NOMO-1 treated with DMSO at 0.1 percent for 48 hours (cell line): ENCODE measurements around the gene GCLC.
A peak's percentile ranks its signal among the peaks of the same experiment; 100 is the strongest.
"Not testable (repeated sequence)": the region's sequence is repeated elsewhere in the genome, so short reads cannot be mapped to it uniquely, and the experiment has no call there.

Experiments used
- DNase-seq: peaks from one replicate; lab custom pipeline; 2025; ENCODE audit not compliant: unreplicated experiment; lab: John Stamatoyannopoulos, UW

The GCLC gene

DNA sequence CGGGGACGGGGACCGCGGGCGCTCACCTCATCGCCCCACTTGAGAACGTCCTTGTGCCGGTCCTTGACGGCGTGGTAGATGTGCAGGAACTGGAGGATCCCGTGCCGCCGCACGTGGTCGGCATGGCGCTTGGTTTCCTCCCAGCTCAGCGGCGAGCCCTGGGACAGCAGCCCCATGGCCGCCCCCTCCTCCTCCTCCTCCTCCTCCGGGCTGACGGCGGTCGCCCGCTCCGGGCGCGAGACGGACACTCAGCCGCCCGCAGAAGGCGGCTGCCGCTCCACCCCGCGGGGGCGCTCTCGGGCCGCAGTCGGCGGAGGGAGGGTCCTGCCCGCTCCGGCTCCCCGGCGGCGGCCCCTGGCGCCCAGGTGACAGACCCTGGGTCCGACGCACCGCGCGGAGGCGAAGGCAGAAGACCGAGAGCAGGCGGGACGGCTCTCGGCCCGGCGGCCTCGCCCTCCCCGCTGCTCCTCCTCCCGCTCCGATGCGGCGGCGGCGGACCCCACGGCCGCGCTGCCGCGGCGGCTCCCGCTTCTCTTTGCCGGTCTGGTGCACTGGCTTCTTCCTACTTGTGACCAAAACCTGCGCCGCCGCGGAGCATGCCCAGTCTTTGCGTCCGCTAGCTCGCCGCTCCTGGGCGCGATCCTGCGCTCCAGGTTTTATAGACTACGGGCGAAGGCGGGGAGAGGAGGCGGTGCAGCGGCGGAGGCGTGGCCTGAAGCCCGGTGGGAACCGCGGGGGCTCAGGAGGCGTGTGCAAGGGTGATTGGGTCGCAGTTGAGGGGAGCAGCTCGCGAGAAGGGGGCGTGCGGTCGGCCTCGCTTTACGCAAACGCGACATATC, at the start of gene GCLC:
TSS of gene GCLC (minus strand) at position 632 of the 839 bp plus-strand sequence. CDS start at position 176, 456 bp downstream.
- DNase-seq, result peak; percentile 95

DNA sequence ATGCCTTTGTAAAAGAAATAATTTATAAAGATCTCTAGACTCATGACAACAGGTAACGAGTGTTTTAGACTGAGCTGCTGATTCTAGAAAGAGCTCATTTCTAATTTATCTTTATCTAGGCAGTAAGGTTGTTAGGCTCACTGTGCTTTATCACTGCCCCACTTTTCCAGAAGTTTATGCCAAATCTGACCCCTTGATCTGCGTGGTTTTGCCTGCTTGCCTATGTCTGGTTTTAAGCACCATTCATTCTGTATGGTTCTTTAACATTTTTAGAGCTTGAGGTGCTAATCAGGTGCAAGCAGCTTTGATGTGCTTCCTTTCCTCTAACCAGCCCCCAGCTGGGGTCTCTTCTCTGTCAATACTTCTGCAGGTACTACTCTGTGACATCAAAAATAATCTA, 49.7 kb upstream of the GCLC start:
- no peak for DNase-seq

GRCh38 chr6:53593001-53593488, 48.1 kb upstream of the GCLC start:
- peak; percentile 81 for DNase-seq

GRCh38 chr6:53591873-53592272, 47.0 kb upstream of the GCLC start:
- DNase-seq, result no peak

- DNase-seq, result no peak
These were observed 44.1 kb upstream of the GCLC start for GRCh38 chr6:53588816-53589509.

DNA sequence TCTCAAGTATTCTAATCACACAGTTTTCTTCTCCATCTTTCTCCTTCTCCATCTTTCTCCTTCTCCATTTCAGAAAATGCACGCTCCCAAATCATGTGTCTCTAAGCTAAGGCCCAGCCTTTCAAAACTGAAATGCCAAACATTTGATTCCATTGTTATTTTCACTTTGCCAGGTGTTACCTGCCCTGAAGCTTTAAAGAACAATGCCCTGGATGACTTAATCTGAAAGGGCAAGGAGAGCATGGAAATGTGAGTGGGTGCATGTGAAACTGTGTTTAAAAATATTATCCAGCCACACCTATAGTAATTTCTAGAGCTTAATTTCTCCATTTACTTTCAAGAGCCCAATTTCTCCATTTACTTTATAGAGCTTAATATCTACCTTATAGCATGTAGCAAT, 42.4 kb upstream of the GCLC start:
- DNase-seq, result no peak

GRCh38 chr6:53585208-53585900, 40.5 kb upstream of the GCLC start:
- DNase-seq, result peak; percentile 48

- peak; percentile 61 for DNase-seq
These were observed 39.8 kb upstream of the GCLC start for GRCh38 chr6:53584726-53585125.

DNA sequence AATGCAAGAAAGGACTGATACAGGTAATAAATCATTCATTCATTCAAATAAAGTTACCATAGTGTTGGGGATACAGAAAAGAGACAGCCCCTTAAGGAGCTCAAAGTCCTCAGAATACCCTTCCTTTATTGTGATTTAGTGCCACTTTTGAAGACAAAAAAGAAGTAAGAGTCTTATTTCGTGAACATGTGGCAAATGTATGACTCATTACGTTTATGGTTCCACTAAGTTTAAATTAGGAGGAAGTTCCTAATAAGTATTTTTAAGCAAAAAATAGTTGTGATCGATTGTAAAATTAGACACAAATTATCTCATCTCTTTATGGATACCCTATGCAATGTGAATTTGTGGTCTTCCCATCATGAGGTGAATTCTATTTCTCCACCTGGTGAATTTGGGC, 38.5 kb upstream of the GCLC start:
- peak; percentile 48 for DNase-seq

DNA sequence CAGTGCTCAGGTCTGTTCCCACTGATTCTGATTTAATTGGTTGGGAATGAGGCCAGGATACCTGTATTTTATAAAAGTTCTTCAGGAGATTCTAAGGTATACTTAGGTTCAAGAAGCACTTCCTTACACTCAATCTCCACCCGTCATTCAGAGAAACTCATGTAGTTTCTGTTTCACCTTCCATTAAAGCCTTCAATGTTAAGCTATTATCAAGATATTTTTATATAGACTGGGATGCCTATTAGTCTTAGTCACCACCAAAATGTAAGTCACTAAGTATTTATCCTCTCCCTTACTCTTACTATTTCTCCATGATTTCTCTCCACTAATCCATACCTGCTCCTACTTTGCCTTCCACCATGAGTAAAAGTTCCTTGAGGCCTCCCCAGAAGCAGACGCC, 38.1 kb upstream of the GCLC start:
- no peak for DNase-seq

DNA sequence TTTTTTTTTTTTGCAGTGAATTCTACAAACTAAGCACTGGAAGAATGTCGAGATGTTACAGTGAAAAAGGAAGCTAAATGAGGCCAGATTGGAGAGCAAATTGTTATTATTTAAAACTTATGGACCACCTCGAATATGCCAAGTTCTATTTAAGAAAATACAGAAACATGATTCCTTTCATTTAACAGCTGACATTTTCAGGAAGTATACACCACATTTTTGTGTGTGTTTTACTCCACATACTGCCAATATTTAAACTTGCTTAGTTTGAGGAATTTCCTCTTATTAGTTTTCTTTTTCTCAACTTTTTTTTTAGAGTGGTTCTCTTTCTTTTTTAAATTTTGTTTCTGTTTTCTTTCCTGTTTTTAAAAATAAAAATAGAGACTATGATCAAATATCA, 37.0 kb upstream of the GCLC start:
- peak; percentile 12 for DNase-seq

- no peak for DNase-seq
These were observed 36.4 kb upstream of the GCLC start for GRCh38 chr6:53581173-53581773.

GRCh38 chr6:53579338-53579737, 34.4 kb upstream of the GCLC start:
- DNase-seq, result no peak

- DNase-seq, result no peak
These were observed 33.5 kb upstream of the GCLC start for GRCh38 chr6:53578371-53578770.

DNA sequence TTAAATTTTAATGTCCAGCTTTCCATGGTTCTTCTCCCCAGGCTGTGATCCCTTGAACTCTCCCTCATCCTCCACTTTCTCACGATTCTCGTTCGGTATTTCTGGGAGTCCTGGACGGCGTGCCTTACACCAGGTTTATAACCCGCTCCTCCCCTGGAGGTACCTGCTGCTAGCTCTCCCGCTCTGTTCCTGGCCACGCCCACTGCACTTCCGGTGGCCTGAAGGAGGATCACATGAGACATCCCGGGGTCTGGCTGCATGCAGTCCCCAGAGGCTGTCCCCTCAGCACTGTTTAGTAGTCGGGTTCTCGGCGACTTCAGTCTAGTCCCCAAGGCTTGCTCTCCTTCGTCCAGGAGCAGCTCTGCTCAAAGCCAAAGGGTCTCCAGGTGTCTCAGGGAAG, 28.4 kb upstream of the GCLC start:
- DNase-seq, result no peak

DNA sequence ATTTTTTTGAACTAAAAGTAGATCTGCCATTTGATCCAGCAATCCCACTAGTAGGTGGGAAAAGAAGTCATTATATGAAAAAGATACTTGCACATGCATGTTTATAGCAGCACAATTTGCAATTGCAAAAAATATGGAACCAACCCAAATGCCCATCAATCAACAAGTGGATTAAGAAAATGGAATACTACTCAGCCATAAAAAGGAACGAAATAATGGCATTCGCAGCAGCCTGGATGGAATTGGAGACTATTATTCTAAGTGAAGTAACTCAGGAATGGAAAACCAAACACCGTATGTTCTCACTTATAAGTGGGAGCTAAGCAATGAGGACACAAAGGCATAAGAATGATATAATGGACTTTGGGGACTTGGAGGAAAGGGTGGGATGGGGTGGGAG, 27.5 kb upstream of the GCLC start:
- DNase-seq, result not testable (repeated sequence)

DNA sequence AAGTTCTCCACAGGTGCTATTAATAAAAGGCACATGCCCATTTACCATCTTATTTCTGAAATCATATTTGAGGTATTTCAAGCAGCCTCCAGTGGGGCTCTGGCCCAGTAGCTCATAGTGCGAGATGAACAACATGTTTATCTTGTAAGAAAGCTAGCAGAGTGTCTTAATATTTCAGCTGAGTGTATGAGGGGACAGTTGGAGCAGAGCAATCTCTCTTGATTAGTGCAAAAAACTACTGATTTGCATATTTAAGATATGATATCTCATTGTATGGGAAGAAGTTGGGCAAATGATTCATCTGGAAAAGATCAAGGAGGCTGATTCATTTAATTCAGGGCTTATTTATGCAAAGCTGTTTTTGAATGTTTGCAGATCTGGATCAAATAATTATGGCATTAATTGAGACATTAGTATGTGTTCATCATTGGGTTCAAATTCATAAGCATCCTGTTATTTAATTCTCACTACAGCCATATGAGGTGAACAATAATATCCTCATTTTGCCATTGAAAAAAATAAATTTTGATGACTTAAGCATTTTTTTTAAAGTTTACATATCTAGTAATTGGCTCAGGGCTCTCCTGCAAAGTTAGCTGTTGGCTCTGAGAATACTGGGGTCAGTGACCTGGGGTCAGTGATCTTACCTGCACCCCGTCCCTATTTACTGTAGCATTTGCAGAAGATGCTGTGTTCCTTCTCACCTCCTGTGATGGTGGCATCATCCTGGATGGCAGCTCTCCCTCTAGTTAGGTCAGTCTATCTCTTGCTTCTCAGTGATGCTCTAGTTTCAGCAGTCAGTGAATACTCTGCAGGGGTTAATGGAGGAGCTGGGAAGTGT, 24.1 kb upstream of the GCLC start:
- no peak for DNase-seq

DNA sequence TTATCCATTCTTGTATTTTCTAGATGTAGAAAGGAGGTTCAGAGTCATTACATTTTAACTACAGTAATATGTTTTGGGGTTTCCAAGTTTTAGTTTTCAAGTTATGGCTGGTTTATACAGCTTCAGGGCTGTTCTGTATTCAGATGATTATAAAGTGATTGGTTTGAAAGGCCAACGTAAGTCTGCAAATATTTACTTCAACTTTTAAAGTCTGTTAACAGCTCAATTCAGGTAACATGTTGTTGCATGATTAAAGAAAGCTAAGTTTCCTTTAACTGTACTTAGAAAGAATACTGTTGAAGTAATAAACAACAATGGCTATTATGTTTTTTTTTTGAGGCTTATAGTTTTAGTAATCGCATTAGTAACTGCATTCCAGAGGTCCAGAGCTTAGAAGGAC, 22.8 kb upstream of the GCLC start:
- no peak for DNase-seq

DNA sequence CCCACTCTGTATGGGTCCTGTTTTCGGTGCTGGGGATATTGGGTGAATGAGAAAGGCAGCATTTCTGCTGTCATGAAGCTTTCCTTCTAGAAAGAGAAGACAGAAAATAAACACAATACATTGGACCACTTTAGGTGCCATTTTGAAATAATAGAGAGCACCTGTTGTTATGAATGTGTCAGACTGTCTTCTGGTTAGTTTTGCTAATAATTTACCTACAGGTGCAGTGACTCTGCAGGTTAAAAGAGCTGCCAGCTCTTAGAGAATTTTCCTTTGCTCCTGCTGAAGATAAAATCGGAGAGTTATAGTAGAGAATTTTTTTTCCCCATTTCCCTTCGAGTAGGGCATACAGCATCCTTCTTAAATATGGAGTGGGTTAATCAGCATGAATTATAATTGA, 21.9 kb upstream of the GCLC start:
- DNase-seq, result no peak

- DNase-seq, result no peak
These were observed 21.0 kb upstream of the GCLC start for GRCh38 chr6:53565886-53566285.
